Natural killer cell treated with Interleukin-12 subunit alpha and Interleukin-12 subunit beta and Interleukin-15 and Interleukin-18, amount 100 ng/mL, for 72 hours (primary cell): ENCODE results near the gene RERE. TPM values are rescaled to one million over a fixed set of nuclear protein-coding genes. Genes with fewer than 3 reads are reported as not detected.

ENCODE experiments used
- ATAC-seq, 2 donors: fragments of 150-1000 bp; cut with Tn5 transposase in 1 of 2; sonication (Bioruptor Pico), chemical (Tn5 transposase) in 1 of 2; 2 replicates each; pipeline ENCODE4 v1.10.0; 2021
- DNase-seq: peaks from one replicate; pipeline ENCODE4 v3.0.0; 2022; ENCODE audit warnings: low spot score
- H3K27ac Mint-ChIP-seq, 2 donors: 1 replicate in 1 of 2; 2 replicates in 1 of 2; pipeline ENCODE4 v1.8.0; 2022; ENCODE audit warnings: mixed read lengths in 2 of 2, mild to moderate bottlenecking in 1 of 2, moderate library complexity in 1 of 2
- H3K27me3 Mint-ChIP-seq, 2 donors: 1 replicate in 1 of 2; 2 replicates in 1 of 2; pipeline ENCODE4 v1.8.0; 2022; ENCODE audit warnings: mixed read lengths in 2 of 2
- H3K36me3 Mint-ChIP-seq: one replicate; pipeline ENCODE4 v1.8.0; 2022; ENCODE audit warnings: mixed read lengths
- H3K4me1 Mint-ChIP-seq, 2 donors: 1 replicate in 1 of 2; 2 replicates in 1 of 2; pipeline ENCODE4 v1.8.0; 2022; ENCODE audit warnings: low read depth in 2 of 2, mixed read lengths in 2 of 2, mild to moderate bottlenecking in 1 of 2
- H3K4me3 Mint-ChIP-seq: one replicate; pipeline ENCODE4 v1.8.0; 2022; ENCODE audit warnings: mixed read lengths
- H3K9me3 Mint-ChIP-seq: 2 replicates; pipeline ENCODE4 v1.8.0; 2022; ENCODE audit warnings: mixed read lengths
- total RNA-seq, 2 donors: library from RNA; stranded (reverse); gene quantifications; one replicate each; pipeline ENCODE4 v1.2.3, GENCODE V29; 2022

RERE gene
- total RNA-seq, 2 donors from 2014 or later, result 38.2 to 72.4 TPM

DNA sequence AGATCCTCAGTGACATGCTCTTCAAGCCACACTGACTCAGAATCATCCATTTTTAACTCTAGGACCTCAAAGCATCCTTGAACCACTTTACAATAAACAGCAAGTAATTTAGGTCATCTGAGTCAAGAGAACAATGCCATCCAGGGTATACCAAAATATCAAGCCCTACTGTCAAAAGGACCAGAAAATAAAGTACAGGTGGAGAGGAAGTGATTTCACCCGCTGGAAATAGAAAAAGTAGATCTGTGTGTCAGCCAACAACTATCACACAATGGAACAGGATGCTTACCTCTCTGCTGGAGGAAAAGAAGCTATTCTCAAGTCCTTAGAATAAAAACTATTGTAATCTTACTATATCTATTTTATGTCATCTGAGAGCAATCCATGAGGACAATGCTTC, 37.0 kb downstream of the RERE start:
- Mint-ChIP-seq H3K4me1 (peaks cover 11 to 12% of the 10 kb centered on the region in 2 donors), H3K27ac (no peak overlapping the region), H3K4me3 (no peak overlapping the region), H3K27me3 (no peaks in the 10 kb centered on the region), H3K36me3 (no peaks in the 10 kb centered on the region), H3K9me3 (no peaks in the 10 kb centered on the region)
- ATAC-seq, result no peak
- DNase-seq, result no peak

DNA sequence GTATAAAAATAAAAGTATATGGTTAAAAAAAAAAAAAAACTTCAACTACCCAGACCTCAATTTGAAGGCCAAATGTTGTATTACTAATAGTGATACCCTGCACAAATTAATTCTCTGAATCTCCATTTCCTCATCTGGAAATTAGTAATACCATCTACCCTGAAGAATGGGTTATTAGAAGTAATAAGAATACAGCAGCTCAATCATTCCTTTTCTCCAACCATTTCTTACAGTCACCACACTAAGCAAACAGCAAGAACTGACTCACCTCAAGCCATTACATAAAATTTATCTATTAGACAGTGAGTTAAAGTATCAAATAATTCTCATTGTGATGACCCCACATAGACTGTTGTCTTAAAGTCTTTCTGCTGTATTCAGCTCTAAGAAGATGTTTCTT, 39.6 kb downstream of the RERE start:
- Mint-ChIP-seq H3K4me1 (peaks cover 6% of the 10 kb centered on the region in 2 donors), H3K27ac (no peak overlapping the region), H3K4me3 (no peak overlapping the region), H3K36me3 (no peaks in the 10 kb centered on the region), H3K9me3 (no peaks in the 10 kb centered on the region), H3K27me3 (no peaks in the 10 kb centered on the region)
- no peak for ATAC-seq
- DNase-seq, result no peak

DNA sequence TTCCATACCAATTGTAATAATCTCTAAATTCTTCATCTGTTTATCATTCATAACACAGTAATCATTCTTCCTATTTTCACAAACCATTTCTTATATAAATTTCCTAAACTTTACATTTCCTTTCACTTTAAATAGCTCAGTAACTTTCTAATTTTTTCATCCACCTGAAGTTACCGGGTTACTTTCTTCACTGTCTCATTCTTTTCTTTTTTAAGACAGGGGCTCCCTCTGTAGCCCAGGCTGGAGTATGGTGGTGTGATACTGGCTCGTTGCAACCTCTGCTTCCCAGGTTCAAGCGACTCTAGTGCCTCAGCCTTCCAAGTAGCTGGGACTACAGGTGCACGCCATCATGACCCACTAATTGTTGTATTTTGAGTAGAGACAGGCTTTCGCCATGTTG, 41.3 kb downstream of the RERE start:
- H3K27ac Mint-ChIP-seq, result no peak overlapping the region
- peaks cover 0 to 6% of the 10 kb centered on the region in 2 donors for H3K4me1 Mint-ChIP-seq
- H3K9me3 Mint-ChIP-seq, result no peaks in the 10 kb centered on the region
- no peak for ATAC-seq
- H3K27me3 Mint-ChIP-seq, result no peaks in the 10 kb centered on the region
- no peaks in the 10 kb centered on the region for H3K36me3 Mint-ChIP-seq
- H3K4me3 Mint-ChIP-seq, result no peak overlapping the region
- no peak for DNase-seq

DNA sequence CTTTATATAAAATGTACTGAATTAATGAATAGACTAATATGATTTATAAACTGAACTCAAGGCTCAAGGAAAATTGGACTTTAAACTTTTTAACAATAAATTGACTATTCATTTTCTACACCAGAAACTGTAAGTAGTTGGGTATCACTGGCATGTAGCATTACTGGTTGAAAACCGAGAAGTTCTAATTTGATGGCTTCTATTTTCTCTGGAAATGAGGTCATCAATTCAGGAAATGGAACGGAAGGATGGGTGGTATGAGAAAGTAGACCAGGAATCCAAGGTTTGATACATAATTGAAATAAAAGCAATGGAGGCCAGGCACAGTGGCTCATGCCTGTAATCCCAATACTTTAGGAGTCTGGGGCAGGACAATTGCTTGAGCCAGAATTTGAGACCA, 50.4 kb downstream of the RERE start:
- Mint-ChIP-seq H3K27me3 (no peaks in the 10 kb centered on the region), H3K27ac (no peak overlapping the region), H3K9me3 (no peaks in the 10 kb centered on the region), H3K4me1 (peaks cover 4 to 13% of the 10 kb centered on the region in 2 donors), H3K4me3 (no peak overlapping the region), H3K36me3 (no peaks in the 10 kb centered on the region)
- ATAC-seq, result no peak
- no peak for DNase-seq

DNA sequence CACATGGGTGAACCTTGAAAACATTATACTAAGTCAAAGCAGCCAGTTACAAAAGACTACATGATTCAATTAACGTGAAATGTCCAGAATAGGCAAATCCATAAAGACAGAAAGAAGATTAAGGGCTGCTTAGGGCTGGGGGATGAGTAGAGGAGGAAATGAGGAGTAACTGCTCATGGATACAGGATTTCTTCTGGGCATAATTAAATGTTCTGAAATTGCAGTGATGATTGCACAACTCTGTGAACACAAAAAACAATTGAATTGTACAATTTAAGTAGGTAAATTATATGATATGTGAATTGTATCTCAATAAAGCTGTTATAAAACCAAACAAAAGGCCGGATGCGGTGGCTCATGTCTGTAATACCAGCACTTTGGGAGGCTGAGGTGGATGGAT, 52.2 kb downstream of the RERE start:
- DNase-seq (no peak), ATAC-seq (no peak)
- Mint-ChIP-seq H3K27ac (no peak overlapping the region), H3K36me3 (no peaks in the 10 kb centered on the region), H3K4me3 (no peak overlapping the region), H3K9me3 (no peaks in the 10 kb centered on the region), H3K4me1 (peaks cover 6 to 15% of the 10 kb centered on the region in 2 donors), H3K27me3 (no peaks in the 10 kb centered on the region)

DNA sequence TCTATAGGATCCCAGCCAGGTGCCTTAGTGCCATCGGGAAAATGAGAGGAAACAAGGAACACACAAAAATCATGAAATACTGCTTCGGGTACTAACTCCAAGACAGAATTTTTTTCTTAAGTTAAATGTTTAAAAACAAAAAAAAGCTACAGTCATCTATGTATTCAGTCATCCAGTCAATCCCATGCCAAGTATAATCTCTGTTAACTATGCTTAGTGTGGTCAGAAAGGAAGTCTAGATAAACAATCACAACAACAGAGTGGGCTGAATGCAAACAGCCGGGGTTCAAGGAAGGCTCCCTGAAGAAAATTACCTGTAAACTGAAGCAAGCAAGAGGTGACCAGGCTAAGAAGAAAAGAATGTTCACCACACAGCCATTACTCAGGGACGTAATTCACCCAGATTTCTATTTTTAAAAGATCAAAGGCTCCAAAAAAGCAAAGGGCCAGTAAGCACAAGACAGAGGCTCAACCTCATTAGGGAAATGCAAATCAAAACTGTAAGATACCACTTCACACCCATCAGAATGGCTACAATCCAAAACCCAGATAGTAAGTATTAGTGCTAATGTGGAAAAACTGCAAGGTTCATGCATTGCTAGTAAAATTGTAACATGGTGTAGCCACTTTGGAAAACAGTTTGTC, 53.0 kb downstream of the RERE start:
- Mint-ChIP-seq H3K27ac (no peak overlapping the region), H3K4me1 (peaks cover 9 to 17% of the 10 kb centered on the region in 2 donors), H3K27me3 (no peaks in the 10 kb centered on the region), H3K9me3 (no peaks in the 10 kb centered on the region), H3K36me3 (no peaks in the 10 kb centered on the region), H3K4me3 (no peak overlapping the region)
- no peak for DNase-seq
- no peak for ATAC-seq

DNA sequence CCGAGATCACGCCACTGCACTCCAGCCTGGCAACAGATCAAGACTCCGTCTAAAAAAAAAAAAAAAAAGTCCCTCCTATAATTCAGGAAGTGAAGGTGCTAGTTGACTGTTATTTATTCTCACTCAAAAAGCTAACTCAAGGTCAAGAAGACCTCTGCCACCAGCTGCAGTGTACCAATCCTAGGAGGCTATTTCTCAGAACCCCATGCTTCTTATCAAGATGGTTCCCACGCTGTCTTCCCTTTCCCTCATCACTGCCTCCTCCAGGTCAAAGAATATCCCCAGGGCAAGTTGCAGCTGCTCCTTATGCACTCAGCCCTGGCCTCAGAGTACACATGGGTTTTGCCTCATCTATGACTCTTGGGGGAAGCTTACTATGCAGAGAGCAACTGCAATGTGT, 53.6 kb downstream of the RERE start:
- Mint-ChIP-seq H3K27me3 (no peaks in the 10 kb centered on the region), H3K4me3 (no peak overlapping the region), H3K36me3 (no peaks in the 10 kb centered on the region), H3K4me1 (peaks cover 9 to 17% of the 10 kb centered on the region in 2 donors), H3K27ac (no peak overlapping the region), H3K9me3 (no peaks in the 10 kb centered on the region)
- ATAC-seq (no peak), DNase-seq (no peak)

DNA sequence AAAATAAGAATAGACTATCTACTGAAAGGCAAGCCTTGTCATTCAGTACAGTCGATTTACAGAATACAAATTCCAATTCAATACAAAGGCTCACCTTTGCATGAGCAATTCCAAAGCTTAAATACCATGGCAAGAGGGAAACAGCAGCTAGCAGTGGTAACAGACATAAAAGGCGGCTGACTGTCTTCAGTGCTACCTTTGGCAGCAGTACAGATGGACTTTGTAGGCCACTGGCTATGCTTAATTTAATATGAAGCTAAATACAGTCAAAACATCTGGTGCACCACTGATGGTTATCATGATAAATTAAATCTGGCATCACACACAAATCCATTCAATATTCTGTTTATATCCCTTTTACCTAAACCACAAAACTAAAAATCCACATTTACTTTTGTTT, 62.4 kb downstream of the RERE start:
- DNase-seq (no peak), ATAC-seq (no peak)
- Mint-ChIP-seq H3K36me3 (no peaks in the 10 kb centered on the region), H3K4me3 (no peak overlapping the region), H3K27ac (no peak overlapping the region), H3K27me3 (no peaks in the 10 kb centered on the region), H3K9me3 (no peaks in the 10 kb centered on the region), H3K4me1 (peaks cover 0 to under 1% of the 10 kb centered on the region in 2 donors)

DNA sequence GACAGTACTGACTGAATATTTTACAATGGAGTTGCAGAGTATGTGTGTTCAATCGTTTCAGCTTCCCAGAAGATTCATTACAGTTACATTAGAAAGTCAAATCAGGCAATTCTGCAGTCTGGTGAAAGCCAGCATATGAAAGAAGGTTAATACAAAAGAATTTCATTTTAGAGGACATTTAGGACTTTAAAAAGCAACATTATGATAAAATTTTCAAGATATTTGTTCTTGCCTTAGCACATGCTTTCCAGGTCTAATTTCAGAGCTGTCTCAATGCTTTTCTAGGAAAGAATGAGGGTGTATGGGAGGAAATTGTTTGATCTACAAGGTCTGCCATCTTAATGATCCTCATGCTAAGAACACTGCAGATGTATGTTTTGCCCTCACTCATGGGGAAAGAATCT, 63.2 kb downstream of the RERE start:
- ATAC-seq, result no peak
- no peak overlapping the region for H3K4me3 Mint-ChIP-seq
- H3K27ac Mint-ChIP-seq, result no peak overlapping the region
- no peaks in the 10 kb centered on the region for H3K9me3 Mint-ChIP-seq
- H3K4me1 Mint-ChIP-seq, result no peaks in the 10 kb centered on the region
- no peaks in the 10 kb centered on the region for H3K27me3 Mint-ChIP-seq
- H3K36me3 Mint-ChIP-seq, result no peaks in the 10 kb centered on the region
- no peak for DNase-seq

- ATAC-seq (no peak), DNase-seq (no peak)
- Mint-ChIP-seq H3K27me3 (no peaks in the 10 kb centered on the region), H3K4me3 (no peak overlapping the region), H3K9me3 (no peaks in the 10 kb centered on the region), H3K4me1 (no peaks in the 10 kb centered on the region), H3K36me3 (no peaks in the 10 kb centered on the region), H3K27ac (no peak overlapping the region)
Measured at GRCh38 chr1:8753736-8754135, 63.7 kb downstream of the RERE start.

- H3K4me3 Mint-ChIP-seq, result no peak overlapping the region
- H3K27ac Mint-ChIP-seq, result no peak overlapping the region
- ATAC-seq (no peak), DNase-seq (no peak)
- H3K9me3 Mint-ChIP-seq, result no peaks in the 10 kb centered on the region
- no peaks in the 10 kb centered on the region for H3K4me1 Mint-ChIP-seq
- H3K27me3 Mint-ChIP-seq, result no peaks in the 10 kb centered on the region
- no peaks in the 10 kb centered on the region for H3K36me3 Mint-ChIP-seq
Measured at GRCh38 chr1:8752921-8753713, 64.3 kb downstream of the RERE start.

- no peak for ATAC-seq
- H3K9me3 Mint-ChIP-seq, result no peaks in the 10 kb centered on the region
- H3K4me1 Mint-ChIP-seq, result no peaks in the 10 kb centered on the region
- H3K27ac Mint-ChIP-seq, result no peak overlapping the region
- H3K36me3 Mint-ChIP-seq, result no peaks in the 10 kb centered on the region
- no peak for DNase-seq
- no peak overlapping the region for H3K4me3 Mint-ChIP-seq
- H3K27me3 Mint-ChIP-seq, result no peaks in the 10 kb centered on the region
Measured at GRCh38 chr1:8752411-8752810, 65.0 kb downstream of the RERE start.

DNA sequence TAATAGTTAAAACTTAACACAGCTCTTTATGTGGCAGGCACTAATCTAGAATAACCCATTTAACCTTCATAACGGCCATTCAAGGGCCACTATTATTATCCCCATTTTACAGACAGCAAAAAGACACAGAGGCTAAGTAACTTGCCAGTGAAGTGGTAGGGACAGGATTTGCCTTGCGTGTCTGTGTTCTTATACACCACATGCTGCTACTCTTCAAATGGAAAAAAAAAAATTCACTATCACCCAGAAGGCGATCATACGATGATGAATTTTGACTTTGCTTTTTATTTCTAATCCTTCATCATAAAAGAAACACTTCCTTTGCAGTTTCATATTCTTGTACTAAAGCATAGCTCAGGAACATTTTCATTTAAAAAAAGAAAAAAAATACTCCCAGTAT, 65.5 kb downstream of the RERE start:
- H3K27me3 Mint-ChIP-seq, result no peaks in the 10 kb centered on the region
- no peaks in the 10 kb centered on the region for H3K4me1 Mint-ChIP-seq
- no peak for DNase-seq
- ATAC-seq, result no peak
- H3K36me3 Mint-ChIP-seq, result no peaks in the 10 kb centered on the region
- no peak overlapping the region for H3K27ac Mint-ChIP-seq
- H3K9me3 Mint-ChIP-seq, result no peaks in the 10 kb centered on the region
- no peak overlapping the region for H3K4me3 Mint-ChIP-seq

DNA sequence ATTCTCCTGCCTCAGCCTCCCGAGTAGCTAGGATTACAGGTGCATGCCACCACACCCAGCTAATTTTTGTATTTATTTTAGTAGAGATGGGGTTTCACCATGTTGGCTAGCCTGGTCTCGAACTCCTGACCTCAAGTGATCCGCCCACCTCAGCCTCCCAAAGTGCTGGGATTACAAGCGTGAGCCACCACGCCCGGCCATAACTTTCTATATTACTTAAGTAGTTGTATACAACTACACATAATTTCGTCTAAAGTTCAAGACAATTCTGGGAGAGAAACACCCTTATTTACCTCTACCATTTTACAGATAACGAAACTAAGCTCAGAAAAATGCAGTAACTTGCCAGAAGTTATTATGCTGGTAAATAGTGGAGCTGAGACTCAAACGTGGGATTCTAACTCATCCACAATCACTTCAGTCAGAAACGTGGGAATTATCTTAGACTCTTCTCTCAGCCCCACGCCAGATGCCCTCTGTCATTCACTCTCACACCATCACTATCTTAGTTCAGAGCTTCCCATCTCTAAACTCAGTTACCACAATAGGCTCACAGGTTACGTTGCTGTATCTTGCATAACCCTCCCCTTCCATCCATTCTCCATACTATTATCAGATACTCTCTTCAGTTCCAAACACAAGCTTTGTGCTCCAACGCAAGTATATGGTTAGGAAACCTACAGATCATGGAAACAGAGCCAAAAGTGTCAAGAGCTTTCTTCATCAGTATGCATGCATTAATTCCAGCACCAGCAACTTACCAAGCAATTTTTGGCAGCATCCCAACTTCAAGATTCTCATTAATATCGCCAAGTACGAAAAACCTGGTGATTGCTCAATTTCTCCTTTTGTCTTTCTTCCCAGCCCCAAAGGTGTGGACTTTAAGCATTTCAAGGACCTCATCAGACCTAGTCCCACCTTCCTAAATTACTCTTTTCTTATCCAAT, 69.3 kb downstream of the RERE start:
- Mint-ChIP-seq H3K9me3 (no peaks in the 10 kb centered on the region), H3K36me3 (no peaks in the 10 kb centered on the region), H3K4me3 (no peak overlapping the region), H3K27me3 (no peaks in the 10 kb centered on the region), H3K4me1 (peaks cover 0 to 4% of the 10 kb centered on the region in 2 donors), H3K27ac (no peak overlapping the region)
- ATAC-seq (no peak), DNase-seq (no peak)
